AG04450 (cell line): ENCODE data around the gene NUCKS1. TPM values are rescaled to one million over a fixed set of nuclear protein-coding genes. Genes with fewer than 3 reads are reported as not detected.

Experiments used
- CTCF ChIA-PET: fragments of 300-600, 350-600 bp; formaldehyde crosslinking; extraction: SDS; loops from one replicate; lab custom pipeline; 2022; ENCODE audit warnings: antibody characterized with exemption, inconsistent platforms; lab: Charles Lee
- POLR2A ChIA-PET: fragments of 350-600 bp; formaldehyde crosslinking; extraction: SDS; loops from one replicate; lab custom pipeline; 2021; ENCODE audit warnings: antibody characterized with exemption, inconsistent platforms; lab: Yijun Ruan, JAX
- DNase-seq: peaks from one replicate; pipeline ENCODE4 v3.0.0-alpha.2; 2011; ENCODE audit warnings: low read depth, low spot score
- H3K27ac ChIP-seq: one replicate; pipeline ENCODE4 v1.5.1; 2012; ENCODE audit warnings: low read depth, low read length, control low read depth
- H3K27me3 ChIP-seq: one replicate; pipeline ENCODE4 v1.6.0; 2012; ENCODE audit warnings: low read length; ENCODE audit not compliant: control insufficient read depth, insufficient read depth
- H3K4me3 ChIP-seq: 2 replicates; pipeline ENCODE4 v1.5.1; 2011; ENCODE audit warnings: mild to moderate bottlenecking, low read depth, low read length, control low read depth
- H3K9me3 ChIP-seq: 2 replicates; pipeline ENCODE4 v1.5.1; 2012; ENCODE audit warnings: low read length; ENCODE audit not compliant: control insufficient read depth, insufficient read depth
- CTCF ChIP-seq: IDR thresholded peaks from 2 replicates; pipeline ENCODE4 v1.5.1; 2011; ENCODE audit warnings: low read depth, low read length, control low read depth, inconsistent platforms
- polyA plus RNA-seq: library from polyadenylated mRNA; depleted of rRNA; stranded (reverse); fragments of >200 nt; gene quantifications from 2 replicates; pipeline ENCODE4 v1.2.3, GENCODE V29; 2011

Gene NUCKS1
- polyA plus RNA-seq, 1 experiment: 105 TPM

- ChIA-PET CTCF (interaction anchor here (16.1 kb wide), 1 partner anchor 8 kb away, joined by 174 read pairs; no protein-coding TSS in a partner anchor), POLR2A (no interaction called here)
- H3K4me3 ChIP-seq: no peak overlapping the region
- no peaks in the 10 kb centered on the region for H3K27me3 ChIP-seq
- TF ChIP-seq CTCF: no peak
- H3K9me3 ChIP-seq: no peaks in the 10 kb centered on the region
- H3K27ac ChIP-seq: no peak overlapping the region
- no peak for DNase-seq
These were observed 30.2 kb downstream of the NUCKS1 start for GRCh38 chr1:205719762-205720161.

GRCh38 chr1:205719015-205719414 is 31.0 kb downstream of the NUCKS1 start:
- no peak for TF ChIP-seq CTCF
- POLR2A ChIA-PET: no interaction called here
- no peaks in the 10 kb centered on the region for H3K9me3 ChIP-seq
- CTCF ChIA-PET: interaction anchor here (16.1 kb wide), 1 partner anchor 7 kb away, joined by 174 read pairs; no protein-coding TSS in a partner anchor
- DNase-seq: no peak
- no peak overlapping the region for H3K4me3 ChIP-seq
- H3K27me3 ChIP-seq: no peaks in the 10 kb centered on the region
- no peak overlapping the region for H3K27ac ChIP-seq

GRCh38 chr1:205716371-205717132 is 33.4 kb downstream of the NUCKS1 start:
- Histone ChIP-seq H3K27ac (no peak overlapping the region), H3K4me3 (no peak overlapping the region), H3K9me3 (no peaks in the 10 kb centered on the region), H3K27me3 (no peaks in the 10 kb centered on the region)
- no peak for TF ChIP-seq CTCF
- ChIA-PET CTCF (no interaction called here), POLR2A (no interaction called here)
- DNase-seq: no peak

GRCh38 chr1:205715628-205716027 is 34.4 kb downstream of the NUCKS1 start:
- no peak for TF ChIP-seq CTCF
- ChIA-PET POLR2A (no interaction called here), CTCF (interaction anchor here (5.5 to 10.1 kb wide), 3 partner anchors 11 to 123 kb away, joined by 64 to 339 read pairs (median 174); no protein-coding TSS in a partner anchor)
- Histone ChIP-seq H3K9me3 (no peaks in the 10 kb centered on the region), H3K27ac (no peak overlapping the region), H3K27me3 (no peaks in the 10 kb centered on the region), H3K4me3 (no peak overlapping the region)
- DNase-seq: no peak

- Histone ChIP-seq H3K4me3 (no peak overlapping the region), H3K27me3 (no peaks in the 10 kb centered on the region), H3K27ac (no peak overlapping the region), H3K9me3 (no peaks in the 10 kb centered on the region)
- CTCF ChIA-PET: interaction anchor here (0.6 to 10.1 kb wide), 4 partner anchors 11 to 122 kb away, joined by 3 to 339 read pairs (median 119); no protein-coding TSS in a partner anchor
- POLR2A ChIA-PET: no interaction called here
- no peak for TF ChIP-seq CTCF
- no peak for DNase-seq
These were observed 35.1 kb downstream of the NUCKS1 start for GRCh38 chr1:205714906-205715246.
